NCI-H774 (cell line): ENCODE data around the gene OR5AU1.
"Not testable (repeated sequence)": the region's sequence is repeated elsewhere in the genome, so short reads cannot be mapped to it uniquely, and the experiment has no call there.

Experiments
- DNase-seq: peaks from one replicate; lab custom pipeline; 2025; lab: John Stamatoyannopoulos, UW

Gene OR5AU1

DNA sequence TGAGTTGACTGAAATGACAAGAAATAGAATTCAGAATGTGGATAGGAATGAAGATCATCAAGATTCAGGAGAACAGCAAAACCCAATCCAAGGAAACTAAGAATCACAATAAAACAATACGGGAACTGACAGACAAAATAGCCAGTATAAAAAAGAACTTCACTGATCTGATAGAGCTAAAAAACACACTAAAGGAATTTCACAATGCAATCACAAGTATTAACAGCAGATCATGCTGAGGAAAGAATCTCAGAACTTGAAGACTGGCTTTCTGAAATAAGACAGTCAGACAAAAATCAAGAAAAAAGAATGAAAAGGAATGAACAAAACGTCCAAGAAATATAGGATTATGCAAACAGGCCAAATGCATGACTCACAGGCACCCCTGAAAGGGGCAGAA, 15.3 kb upstream of the OR5AU1 start:
- DNase-seq, result no peak

DNA sequence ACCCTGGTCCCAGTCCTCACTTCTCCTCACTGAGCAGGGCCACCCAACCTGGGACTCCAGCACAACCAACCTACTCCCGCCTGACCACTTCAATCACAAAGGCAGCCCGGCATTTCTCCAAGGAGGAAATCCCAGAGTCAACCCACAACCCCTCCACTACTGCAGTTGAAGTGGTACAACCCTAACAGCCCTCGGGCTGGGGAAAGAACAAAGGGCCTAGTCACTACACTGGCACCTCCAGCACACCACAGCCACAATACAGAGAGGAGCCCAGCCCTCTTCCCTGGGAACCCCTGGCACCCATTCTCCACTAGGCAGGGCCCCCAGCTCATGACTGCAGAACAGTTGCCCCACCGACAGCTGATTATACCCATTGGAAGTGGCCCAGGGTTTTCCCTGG, 13.7 kb upstream of the OR5AU1 start:
- no peak for DNase-seq

DNA sequence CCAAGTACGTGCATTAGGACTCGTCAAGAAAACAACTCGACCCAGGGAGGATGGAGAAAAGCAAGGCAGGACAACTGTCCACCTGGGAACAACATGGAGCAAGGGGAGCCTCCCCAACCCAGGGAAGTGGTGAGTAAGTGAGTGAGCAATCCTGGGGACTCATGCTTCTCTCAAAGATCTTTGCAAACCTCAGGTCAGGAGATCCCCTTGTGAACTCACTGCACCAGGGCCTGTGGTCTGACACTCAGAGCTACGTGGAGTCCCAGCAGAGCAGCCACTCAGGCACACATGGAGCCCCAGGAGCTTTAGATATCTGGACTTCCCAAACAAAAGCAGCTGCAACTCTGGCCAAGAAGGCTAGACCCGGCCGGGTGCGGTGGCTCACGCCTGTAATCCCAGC, 12.2 kb upstream of the OR5AU1 start:
- DNase-seq, result no peak

DNA sequence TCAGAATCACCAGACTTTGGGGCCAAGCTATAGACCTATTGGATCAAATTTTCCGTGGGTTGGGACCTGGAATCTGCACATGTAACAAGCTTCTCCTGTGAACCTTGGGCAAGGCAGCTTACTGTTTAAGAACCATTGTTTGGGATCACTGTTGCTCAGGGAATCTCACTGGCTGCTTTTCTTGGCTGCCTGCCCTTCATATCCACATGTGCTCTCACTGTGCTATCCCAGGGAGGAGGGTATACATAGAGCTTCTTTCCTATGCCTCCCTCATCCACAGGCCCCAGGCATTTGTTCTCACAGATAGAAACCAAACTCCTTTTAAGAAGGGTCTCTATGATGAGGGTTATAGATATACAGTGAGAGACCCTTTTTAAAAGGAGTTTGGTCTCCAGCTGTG, 9.8 kb upstream of the OR5AU1 start:
- DNase-seq, result not testable (repeated sequence)

DNA sequence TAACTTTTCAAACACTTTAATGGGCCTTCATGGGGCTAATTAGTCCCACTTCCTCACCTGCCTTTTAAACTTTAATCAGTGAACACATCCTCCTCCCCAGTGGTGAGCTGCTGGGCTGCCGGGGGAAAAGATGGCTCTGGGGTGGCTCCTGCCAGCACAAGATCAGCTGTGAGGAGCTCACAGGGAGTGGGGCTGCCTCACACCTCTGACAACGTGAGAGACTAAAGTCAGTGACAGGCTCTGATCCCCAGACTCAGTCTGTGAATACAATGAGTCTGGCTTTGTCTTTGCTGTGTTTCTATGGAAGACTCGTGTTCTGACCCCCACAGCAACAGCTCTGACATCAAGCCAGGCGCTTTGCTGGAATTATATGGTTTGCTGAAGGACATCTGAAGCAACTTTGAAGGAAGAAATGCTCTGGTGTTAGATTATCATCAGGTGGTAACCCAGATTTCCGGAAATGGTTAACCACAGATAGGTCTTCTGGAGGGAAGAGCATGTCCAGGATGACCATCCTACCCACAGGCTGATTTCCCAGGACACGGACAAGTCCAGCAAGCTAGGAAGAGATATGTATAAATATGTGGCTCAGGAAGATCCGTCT, 9.2 kb upstream of the OR5AU1 start:
- not testable (repeated sequence) for DNase-seq

DNA sequence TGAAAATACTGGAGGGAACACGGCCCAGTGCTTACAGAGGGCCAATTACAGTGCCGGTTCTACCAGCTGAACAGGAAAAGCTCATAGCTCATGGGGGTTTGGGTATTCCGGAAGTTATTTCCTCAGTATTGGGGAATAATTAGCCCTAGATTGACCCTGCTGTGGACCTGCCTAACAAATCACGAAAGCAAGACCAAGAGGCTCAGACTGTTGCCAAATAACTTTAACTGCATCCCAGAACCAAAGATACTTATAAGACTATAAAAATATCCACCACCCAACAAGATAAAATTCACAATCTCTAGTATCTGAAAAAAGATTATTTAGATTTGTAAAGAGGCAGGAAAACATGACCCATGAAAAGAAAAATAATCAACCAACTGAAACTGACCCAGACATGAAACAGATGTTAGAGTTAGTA, 8.0 kb upstream of the OR5AU1 start:
- no peak for DNase-seq

DNA sequence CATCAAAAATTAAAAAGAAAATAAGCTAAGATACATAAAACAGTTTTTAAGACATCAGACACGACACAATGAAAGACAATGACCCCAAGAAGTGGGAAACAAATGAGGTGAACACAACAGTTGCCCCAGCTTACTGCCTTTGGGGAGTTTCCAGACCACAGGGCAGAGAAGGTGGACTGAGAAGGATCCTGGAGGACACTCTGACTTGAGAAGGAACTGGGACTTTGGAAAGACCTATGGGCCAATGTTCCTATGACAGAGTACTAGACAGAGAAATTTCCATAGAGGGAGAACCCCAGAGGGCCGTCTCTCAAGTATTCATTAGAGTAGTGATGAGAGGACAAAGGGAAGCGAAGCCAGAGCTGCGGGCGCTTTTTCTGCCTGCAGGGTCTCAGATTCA, 6.2 kb upstream of the OR5AU1 start:
- DNase-seq, result no peak

DNA sequence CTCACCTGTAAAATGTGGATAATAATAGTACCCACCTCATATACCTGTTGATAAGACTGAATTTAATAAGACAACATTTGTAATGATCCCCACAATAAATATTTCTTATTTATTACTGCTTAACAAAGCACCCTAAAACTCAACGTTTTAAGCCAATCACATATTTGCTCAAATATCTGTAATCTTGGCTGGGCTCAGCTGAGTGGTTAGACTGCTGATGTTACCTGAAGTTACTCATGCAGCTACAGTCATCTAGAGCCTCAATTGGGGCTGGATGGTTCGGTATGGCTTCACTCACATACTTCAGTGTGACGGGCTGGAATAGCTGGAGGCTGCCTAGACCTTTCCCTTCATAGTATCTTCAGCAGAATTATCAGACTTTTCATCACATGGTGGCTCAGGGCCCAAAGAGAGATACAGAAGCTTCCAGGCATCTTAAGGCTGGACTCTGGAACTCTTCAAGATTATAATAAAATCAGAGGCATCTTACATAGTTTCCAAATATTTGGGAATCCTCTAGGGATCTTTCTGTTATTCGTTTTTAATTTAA, 4.3 kb upstream of the OR5AU1 start:
- no peak for DNase-seq

DNA sequence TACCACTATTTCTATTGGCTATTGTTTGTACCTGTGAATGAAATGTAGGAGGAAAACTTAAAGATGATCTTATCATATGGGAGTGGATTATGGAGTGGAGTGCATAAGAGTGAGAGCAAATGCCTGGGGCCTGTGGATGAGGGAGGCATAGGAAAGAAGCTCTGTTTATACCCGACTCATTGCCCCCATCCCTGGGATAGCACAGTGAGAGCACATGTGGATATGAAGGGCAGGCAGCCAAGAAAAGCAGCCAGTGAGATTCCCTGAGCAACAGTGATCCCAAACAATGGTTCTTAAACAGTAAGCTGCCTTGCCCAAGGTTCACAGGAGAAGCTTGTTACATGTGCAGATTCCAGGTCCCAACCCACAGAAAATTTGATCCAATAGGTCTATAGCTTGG, 2.3 kb upstream of the OR5AU1 start:
- DNase-seq, result not testable (repeated sequence)

DNA sequence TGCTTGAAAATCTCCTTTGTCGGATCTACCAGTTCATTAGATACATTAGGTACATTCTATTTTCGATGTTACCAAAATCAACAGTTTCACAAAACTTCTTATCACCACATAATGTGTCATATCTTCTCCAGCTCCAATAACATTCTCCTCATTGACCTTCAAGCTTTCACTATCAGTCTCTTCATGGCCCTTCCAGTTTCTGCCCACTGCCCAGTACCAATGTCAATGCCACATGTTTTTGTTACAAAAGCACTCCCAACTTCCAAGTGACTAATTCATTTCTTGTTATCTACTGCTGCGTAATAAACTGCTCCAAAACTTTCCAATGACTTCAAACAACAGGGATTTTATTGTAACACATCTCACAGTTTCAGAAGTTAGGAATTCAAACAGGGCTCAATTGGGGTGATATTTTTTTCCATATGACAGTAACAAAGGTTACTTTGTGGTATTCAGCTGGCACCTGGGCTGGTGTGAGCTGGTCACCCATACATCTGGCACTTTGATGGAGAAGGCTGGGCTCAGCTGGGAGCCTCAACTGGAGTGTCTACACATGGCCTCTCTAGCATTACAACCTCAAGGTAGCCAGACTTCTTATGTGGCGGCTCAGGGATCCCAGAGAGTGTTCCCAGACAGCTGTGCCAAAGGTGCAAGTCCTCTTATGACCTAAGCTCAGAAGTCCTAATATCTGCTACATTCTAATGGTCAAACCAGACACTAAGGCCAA, 6.1 kb downstream of the OR5AU1 start:
- no peak for DNase-seq

DNA sequence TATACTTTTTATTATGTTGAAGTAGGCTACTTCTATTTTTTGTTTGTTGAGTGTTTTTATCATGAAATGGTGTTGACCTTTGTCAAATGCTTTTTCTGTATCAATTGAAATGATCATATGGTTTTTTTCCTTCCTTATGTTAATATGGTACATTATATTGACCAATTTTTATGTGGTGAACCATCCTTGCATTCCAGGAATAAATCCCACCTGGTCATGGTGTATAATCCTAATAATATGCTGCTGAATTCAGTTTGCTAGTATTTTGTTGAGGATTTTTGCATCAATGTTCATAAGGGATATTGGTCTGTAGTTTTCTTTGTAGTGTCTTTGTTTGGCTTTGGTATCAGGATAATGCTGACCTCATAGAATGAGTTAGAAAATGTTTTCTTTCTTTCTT, 10.4 kb downstream of the OR5AU1 start:
- DNase-seq, result no peak

DNA sequence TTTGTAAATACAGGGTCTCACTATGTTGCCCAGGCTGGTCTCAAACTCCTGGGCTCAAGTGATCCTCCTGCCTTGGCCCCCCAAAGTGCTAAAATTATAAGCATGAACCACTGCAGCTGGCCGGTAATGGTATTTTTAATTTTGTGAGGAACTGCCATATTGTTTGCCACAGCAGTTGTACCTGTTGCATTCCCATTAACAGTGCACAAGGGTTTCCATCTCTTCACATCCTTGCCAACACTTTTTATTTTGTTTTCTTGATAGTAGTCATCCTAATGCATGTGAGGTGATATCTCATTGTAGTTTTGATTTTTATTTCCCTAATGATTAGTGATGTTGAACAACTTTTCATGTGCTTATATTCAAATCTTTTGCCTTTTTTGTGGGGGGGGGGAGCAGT, 13.5 kb downstream of the OR5AU1 start:
- no peak for DNase-seq

DNA sequence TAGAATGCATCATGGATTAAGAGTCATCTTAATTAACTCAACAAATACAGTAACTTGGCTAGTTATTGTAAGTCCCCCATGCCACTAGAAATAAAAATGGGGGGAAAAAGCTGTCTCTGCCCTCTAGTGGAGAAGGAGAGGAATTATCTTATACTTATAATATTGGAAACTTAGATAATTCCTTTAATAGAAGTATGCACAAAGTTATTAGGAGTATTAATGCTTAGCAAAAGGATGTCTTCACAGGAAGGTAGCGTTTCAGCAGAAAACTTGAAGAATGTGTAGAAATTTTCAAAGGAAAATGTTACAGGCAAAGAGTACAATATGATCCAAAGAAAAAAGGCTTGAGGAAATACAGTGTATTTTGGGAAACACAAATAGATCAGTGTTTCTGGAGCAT, 19.8 kb downstream of the OR5AU1 start:
- DNase-seq, result peak; percentile 10

DNA sequence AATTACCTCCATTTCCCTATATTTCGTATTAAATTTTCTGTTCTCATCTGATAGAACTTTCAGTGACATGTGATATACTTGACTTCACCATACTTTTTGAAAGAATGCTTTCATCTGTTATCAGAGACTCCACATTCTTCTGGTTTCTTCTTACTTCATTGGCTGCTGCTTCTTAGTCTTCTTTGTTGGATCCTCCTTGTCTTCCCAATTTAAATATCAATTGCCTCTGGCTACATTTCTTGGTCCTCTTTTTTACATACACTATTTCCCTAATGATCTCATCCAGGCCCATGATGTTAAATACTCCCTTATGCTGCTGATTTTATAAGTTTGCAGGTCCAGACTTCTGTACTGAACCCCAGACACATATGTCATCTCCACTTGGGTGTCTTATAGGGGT, 22.0 kb downstream of the OR5AU1 start:
- DNase-seq, result no peak

DNA sequence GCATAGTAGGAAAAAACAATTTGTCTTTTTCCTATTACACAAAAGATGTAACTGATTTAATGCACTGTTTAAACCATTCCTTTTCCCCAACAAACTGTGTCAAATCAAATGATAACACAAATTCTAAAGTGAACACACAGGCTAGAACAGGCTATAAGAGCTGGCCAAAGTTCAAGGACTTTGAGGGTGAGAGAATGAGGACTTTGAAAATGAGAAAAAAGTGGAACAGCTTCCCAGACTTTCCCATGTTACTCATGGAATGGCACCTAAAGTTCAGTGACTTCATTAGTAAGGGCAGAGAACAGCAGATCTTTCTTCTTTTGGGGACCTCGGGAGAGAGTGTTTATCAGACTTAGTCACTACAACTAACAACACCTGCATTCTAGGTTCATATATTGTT, 32.4 kb downstream of the OR5AU1 start:
- DNase-seq, result no peak

DNA sequence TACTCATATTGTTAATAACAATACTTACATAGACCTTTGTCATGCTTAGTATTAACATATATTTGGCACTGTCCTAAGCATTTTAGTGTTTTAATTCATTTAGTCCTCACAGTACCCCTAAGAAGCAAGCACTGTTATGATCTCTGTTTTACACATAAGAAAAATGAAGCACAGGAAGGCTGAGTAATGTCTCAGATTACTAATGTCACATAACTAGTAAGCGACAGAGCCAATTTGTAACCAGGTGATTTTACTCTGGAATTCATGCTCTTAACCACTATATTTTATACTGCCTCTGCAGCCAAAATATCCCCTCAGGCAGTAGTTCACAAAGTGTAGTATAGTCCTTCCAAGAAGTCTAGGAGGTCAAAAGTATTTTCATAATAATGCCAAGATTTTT, 34.7 kb downstream of the OR5AU1 start:
- no peak for DNase-seq

DNA sequence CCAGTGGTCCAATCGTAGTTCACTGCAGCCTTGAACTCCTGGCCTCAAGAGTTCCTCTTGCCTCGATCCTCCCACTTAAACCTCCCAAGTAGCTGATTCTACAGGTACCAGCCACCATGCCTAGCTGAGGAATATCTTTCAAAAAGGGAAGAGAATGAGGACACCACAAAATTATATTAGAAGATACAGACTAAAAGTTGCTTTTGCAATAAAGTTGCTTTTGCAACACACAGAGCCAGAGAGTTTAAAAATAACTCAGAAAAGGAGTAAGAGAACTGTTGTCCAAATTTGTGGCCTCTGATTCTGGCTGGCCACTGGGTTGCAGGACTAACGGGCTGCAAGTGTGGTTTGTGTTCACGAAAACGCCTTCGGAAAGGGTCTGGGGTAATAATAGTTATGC, 35.2 kb downstream of the OR5AU1 start:
- no peak for DNase-seq

DNA sequence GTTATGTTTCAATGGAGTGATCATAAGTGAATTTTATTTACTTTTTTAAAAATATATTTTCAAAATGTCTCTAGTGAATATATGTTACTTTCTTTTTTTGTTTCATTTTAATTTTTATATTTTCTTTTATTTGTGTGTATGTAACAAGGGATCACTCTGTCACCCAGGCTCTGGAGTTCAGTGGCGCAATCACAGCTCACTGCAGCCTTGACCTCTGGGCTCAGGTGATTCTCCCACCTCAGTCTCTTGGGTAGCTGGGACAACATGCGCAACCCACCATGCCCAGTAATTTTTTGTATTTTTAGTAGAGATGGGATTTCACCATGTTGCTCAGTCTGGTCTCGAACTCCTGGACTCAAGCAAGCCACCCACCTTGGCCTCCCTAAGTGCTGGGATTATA, 36.9 kb downstream of the OR5AU1 start:
- no peak for DNase-seq

DNA sequence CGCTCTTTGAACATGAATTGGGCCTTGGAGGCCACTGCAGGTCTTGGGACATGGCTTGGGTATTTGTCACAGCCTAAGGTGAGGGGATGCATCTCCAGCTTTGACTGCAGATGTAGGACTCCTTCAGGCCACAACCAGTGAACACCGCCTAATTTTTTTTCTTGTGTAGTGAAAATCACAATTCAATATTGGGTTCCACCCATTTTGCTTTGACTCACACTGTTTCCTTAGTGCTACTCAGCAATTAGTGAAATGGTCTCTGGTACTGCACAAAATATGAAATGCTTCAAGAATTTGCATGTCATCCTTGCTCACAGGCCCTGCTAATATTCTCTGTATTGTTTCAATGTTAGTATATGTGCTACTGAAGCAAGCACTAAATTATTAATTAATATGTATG, 42.5 kb downstream of the OR5AU1 start:
- DNase-seq, result no peak

DNA sequence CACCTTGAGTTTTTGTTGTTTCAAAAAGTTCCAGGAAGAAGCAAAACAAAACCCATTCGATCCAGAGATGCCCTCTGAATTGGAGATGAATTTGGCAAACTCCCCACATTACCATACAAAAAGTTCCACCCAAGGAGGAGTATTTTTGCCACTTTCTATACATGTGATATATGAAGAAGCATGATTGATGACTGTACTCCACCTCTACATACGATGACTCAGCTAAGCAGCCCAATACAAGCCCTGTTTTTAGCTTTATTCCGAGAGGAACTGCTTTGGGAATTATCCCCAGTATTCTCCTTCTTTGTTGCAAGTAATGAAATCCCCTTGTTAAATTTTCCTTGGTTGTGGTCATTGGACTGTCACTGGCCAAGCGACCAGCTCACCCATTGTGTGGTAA, 43.6 kb downstream of the OR5AU1 start:
- no peak for DNase-seq

DNA sequence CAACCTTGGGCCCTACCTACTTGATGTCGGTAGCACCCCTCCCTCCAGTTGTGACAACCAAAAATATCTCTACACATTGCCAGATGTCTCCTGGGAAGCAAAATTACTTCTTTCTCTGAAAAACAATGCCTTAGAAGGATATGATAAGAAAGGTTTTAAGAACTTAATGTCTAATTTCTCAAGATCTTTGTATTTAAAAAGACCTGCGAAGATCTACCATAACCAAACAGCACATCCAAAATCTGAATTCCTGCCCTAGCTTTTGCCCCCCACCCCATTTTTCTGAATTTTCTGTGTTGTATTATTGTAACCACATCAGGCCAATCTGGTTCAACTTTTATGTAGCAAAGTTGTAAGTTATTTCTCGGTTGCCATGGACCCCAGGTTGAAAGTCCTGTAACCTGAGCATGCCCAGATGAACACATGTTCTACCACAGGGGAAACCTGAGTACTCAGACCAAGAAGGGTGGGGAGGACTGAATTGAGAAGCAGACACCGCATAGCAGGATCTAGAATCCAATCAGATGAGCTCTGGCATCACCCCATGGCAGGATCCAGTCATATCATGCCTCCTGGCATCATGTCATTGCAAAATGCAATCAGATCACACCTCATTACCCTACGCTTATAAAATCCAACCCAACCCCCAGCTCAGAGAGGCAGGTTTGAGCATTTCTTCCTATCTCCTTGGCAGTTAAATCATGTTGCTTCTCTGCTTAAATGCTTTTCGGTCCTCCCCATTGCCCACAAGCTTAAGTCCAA, 46.3 kb downstream of the OR5AU1 start:
- DNase-seq, result no peak

DNA sequence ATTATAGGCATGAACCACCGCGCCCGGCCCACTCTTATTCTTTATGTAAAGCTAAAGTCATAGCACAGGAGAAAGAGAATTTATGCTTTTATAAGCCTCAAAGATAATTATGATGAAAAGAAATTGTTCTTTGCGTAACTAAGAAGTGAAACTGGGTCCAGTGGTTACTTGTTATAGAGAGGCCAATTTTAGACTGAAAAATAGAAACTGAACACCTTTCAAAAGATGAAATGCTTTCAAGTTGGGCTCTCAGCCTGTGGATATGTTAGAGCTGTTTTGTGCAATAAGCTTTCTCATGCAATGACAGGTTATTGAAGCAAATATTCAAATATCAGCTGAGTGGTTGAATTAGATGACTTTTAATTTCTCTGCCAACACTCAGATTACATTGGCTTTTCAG, 47.1 kb downstream of the OR5AU1 start:
- DNase-seq, result no peak

DNA sequence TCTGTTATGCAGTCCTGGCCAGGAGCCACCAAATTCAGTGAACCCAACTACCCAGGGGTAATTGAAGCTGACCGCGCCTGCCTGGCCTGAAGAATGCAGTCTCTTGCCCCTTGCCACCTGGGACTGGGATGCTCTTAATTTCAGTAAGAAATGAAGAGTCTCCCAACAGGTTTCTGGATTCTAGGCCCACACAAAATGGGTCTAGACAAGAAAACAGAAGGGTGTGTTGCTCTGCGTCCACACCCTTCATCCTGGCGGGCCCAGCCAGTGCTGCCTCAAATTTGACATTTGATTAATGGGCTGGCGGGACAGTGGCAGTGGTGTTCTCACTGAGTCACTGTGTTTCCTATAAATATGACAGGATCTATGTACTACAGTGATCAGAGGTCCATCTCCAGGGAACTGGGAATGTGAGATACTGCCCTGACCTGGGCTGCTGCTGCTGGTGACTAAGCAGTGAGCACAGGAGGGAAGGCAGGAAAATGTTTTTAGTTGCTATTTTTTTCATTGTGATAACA, 48.5 kb downstream of the OR5AU1 start:
- no peak for DNase-seq
